ENCODE measurements around the gene STK10.

- TF ChIP-seq POLR2A (IDR thresholded peaks at IDR 0.05) (no peak), CTCF (IDR thresholded peaks at IDR 0.05) (no peak)
Measured at GRCh38 chr5:172085738-172086137, 102.3 kb downstream of the STK10 start.
